K562 (cell line): ENCODE data around the gene LY6G6F. TPM values are rescaled to one million over a fixed set of nuclear protein-coding genes. Genes with fewer than 3 reads are reported as not detected.

Experiments
- ARHGAP35 ChIP-seq: fragments of 450-650 bp; IDR thresholded peaks from 2 replicates; pipeline ENCODE4 v1.6.1; 2018; ENCODE audit not compliant: partially characterized antibody
- ATF6 ChIP-seq: sonication (generic); formaldehyde crosslinking; IDR thresholded peaks from 2 replicates; pipeline ENCODE4 v1.4.0; 2020; ENCODE audit warnings: mild to moderate bottlenecking, missing genetic modification reagents
- BACH1 ChIP-seq: fragments of 200-800 bp; sonication (Bioruptor generic); IDR thresholded peaks from 2 replicates; pipeline ENCODE4 v1.6.1; 2016; ENCODE audit warnings: missing genetic modification characterization, missing compliant biosample characterization
- C11orf30 ChIP-seq: fragments of 450-650 bp; IDR thresholded peaks from 2 replicates; pipeline ENCODE4 v1.6.1; 2016; ENCODE audit warnings: low read depth, mild to moderate bottlenecking
- E2F6 ChIP-seq, 2 experiments: IDR thresholded peaks; 2 replicates each; pipeline ENCODE4 v1.6.1; 2011; ENCODE audit warnings: borderline replicate concordance in 1 of 2, control low read depth in 1 of 2, low read depth in 1 of 2, low read length in 1 of 2, mild to moderate bottlenecking in 1 of 2, mixed read lengths in 1 of 2, moderate library complexity in 1 of 2; ENCODE audit not compliant: insufficient read depth in 1 of 2, insufficient read length in 1 of 2, poor library complexity in 1 of 2, severe bottlenecking in 1 of 2; ENCODE audit errors: extremely low read depth in 1 of 2
- FOXM1 ChIP-seq, 2 experiments: fragments of 450-650 bp in 1 of 2; sonication (generic) in 1 of 2; formaldehyde crosslinking in 1 of 2; IDR thresholded peaks; 2 replicates each; pipeline versions ENCODE4 v1.6.1 to v1.9.0; 2017 to 2022; ENCODE audit warnings: low read depth in 2 of 2, mild to moderate bottlenecking in 2 of 2, missing genetic modification reagents in 1 of 2, moderate library complexity in 1 of 2
- KAT7 ChIP-seq: sonication (generic); formaldehyde crosslinking; IDR thresholded peaks from 2 replicates; pipeline ENCODE4 v1.8.0; 2022; ENCODE audit warnings: missing genetic modification reagents, mild to moderate bottlenecking, borderline replicate concordance
- L3MBTL2 ChIP-seq: fragments of 450-650 bp; IDR thresholded peaks from 2 replicates; pipeline ENCODE4 v1.6.1; 2016; ENCODE audit warnings: mild to moderate bottlenecking, moderate library complexity
- MBD2 ChIP-seq: sonication (generic); IDR thresholded peaks from 2 replicates; pipeline ENCODE4 v1.6.1; 2016; ENCODE audit warnings: low read depth, borderline replicate concordance
- SMARCA4 ChIP-seq: fragments of 450-650 bp; IDR thresholded peaks from 2 replicates; pipeline ENCODE4 v1.6.1; 2016
- SRF ChIP-seq, 2 experiments: fragments of 250-450, 450-650 bp in 1 of 2; sonication (Bioruptor Pico) in 1 of 2; sonication (generic) in 1 of 2; formaldehyde crosslinking; IDR thresholded peaks; 2 replicates each; pipeline versions ENCODE4 v1.5.0 to v1.5.1; 2020 to 2022; ENCODE audit warnings: mild to moderate bottlenecking in 1 of 2, missing genetic modification reagents in 1 of 2
- SRSF7 ChIP-seq: fragments of 200-400 bp; formaldehyde crosslinking; optimal IDR thresholded peaks from 2 replicates; pipeline ENCODE3; 2017; ENCODE audit warnings: mild to moderate bottlenecking, low read depth, low read length
- TEAD2 ChIP-seq: fragments of 450-650 bp; IDR thresholded peaks from 2 replicates; pipeline ENCODE4 v1.6.1; 2016; ENCODE audit warnings: missing genetic modification characterization, control low read depth, missing compliant biosample characterization
- TRIM28 ChIP-seq: fragments of 450-650 bp; IDR thresholded peaks from 2 replicates; pipeline ENCODE4 v1.6.1; 2017
- YY1 ChIP-seq, 3 experiments: IDR thresholded peaks; 2 replicates each; pipeline ENCODE4 v1.6.1; 2011; ENCODE audit warnings: low read length in 2 of 3, mild to moderate bottlenecking in 2 of 3, moderate library complexity in 2 of 3, borderline replicate concordance in 1 of 3, control low read depth in 1 of 3, low read depth in 1 of 3; ENCODE audit not compliant: insufficient read depth in 3 of 3, insufficient replicate concordance in 2 of 3, control insufficient read depth in 1 of 3, insufficient read length in 1 of 3; ENCODE audit errors: extremely low read depth in 1 of 3
- ZNF311 ChIP-seq: fragments of 250-450 bp; sonication (Bioruptor Pico); IDR thresholded peaks from 2 replicates; pipeline ENCODE4 v1.4.0; 2020; ENCODE audit warnings: mild to moderate bottlenecking, moderate library complexity
- polyA plus RNA-seq, 8 experiments: library from polyadenylated mRNA; depleted of rRNA in 4 of 8; stranded (reverse) in 5 of 8; unstranded in 3 of 8; fragments of >200 nt; fragmentation: Nextera tagmentation in 2 of 8; fragmentation: Illumina TruSeq in 1 of 8; extraction: Ambion mirVana in 2 of 8; extraction: Trizol in 1 of 8; gene quantifications; 2 replicates each; pipeline versions ENCODE4 v1.2.1 to v1.2.3, GENCODE V29; 2011 to 2014; ENCODE audit warnings: inconsistent platforms in 1 of 8, missing spikeins in 1 of 8
- total RNA-seq, 7 experiments: library from RNA; depleted of rRNA in 6 of 7; stranded (reverse); fragments of >200 nt in 6 of 7; fragmentation: Illumina TruSeq in 2 of 7; extraction: Trizol in 2 of 7; gene quantifications; 2 replicates each; pipeline versions ENCODE4 v1.2.1 to v1.2.3, GENCODE V29; 2011 to 2021; ENCODE audit warnings: low replicate concordance in 1 of 7
- TF ChIP-seq, protein P1 (sequence below): fragments of 450-650 bp; formaldehyde crosslinking; IDR thresholded peaks from 2 replicates; pipeline ENCODE4 v1.4.0; 2020; ENCODE audit warnings: mild to moderate bottlenecking, moderate library complexity

LY6G6F gene
- total and polyA plus RNA-seq, 9 of the 15 experiments (the other 6 are each of a cell fraction or from before 2014, with no cell fraction given): 0.14 to 0.50 (median 0.28) TPM; not detected in 2

DNA sequence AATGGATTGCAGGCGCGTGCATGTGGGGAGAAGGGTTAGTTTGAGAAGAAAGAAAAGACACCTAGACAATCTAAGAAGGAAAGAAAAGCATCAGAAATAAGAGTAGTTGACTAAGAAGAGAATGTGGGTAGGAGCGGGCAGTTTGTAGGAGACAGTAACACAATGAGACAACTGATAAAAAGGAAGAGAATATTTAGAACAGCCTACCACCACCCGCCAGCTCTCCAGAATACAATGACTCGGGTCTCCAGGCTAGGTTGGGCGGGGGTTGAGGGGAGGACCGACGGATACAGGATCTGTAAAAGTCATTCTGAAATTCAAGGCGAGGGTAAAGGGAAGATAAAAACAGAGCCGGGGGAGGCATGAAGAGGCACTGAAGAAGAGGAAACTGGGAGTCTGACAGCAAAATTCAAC, 4.3 kb upstream of the LY6G6F start (continued):
- no peak for TF ChIP-seq E2F6 (IDR thresholded peaks at IDR 0.05; ENCODE audit: borderline replicate concordance in 1 of 2, extremely low read depth in 1 of 2, insufficient read depth in 1 of 2, insufficient read length in 1 of 2, low read depth in 1 of 2, low read length in 1 of 2, poor library complexity in 1 of 2, severe bottlenecking in 1 of 2)
- TF ChIP-seq L3MBTL2: no peak
- no peak for TF ChIP-seq SRSF7
- no peak for TF ChIP-seq FOXM1 (IDR thresholded peaks at IDR 0.05; ENCODE audit: low read depth)
- no peak for TF ChIP-seq FOXM1 (CRISPR knock-in tag; IDR thresholded peaks at IDR 0.05; ENCODE audit: low read depth)
- TF ChIP-seq, protein P1, sequence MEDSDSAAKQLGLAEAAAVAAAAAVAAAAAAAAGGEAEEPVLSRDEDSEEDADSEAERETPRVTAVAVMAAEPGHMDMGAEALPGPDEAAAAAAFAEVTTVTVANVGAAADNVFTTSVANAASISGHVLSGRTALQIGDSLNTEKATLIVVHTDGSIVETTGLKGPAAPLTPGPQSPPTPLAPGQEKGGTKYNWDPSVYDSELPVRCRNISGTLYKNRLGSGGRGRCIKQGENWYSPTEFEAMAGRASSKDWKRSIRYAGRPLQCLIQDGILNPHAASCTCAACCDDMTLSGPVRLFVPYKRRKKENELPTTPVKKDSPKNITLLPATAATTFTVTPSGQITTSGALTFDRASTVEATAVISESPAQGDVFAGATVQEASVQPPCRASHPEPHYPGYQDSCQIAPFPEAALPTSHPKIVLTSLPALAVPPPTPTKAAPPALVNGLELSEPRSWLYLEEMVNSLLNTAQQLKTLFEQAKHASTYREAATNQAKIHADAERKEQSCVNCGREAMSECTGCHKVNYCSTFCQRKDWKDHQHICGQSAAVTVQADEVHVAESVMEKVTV: 0 out of 2 replicates have a peak, but pooled peaks have one; percentile 1
- TF ChIP-seq ATF6 (CRISPR knock-in tag): no peak
- 0 out of 2 replicates have a peak, but pooled peaks have one; percentile 72 for TF ChIP-seq BACH1 (tag)
- TF ChIP-seq YY1 (IDR thresholded peaks at IDR 0.05; ENCODE audit: borderline replicate concordance in 1 of 3, control insufficient read depth in 1 of 3, extremely low read depth in 1 of 3, insufficient read depth in 3 of 3, insufficient read length in 1 of 3, insufficient replicate concordance in 2 of 3, low read depth in 1 of 3, low read length in 2 of 3): no peak
- peak; percentile 82 for TF ChIP-seq SMARCA4
- TF ChIP-seq ZNF311 (CRISPR knock-in tag): no peak
- TF ChIP-seq MBD2: no peak
- TF ChIP-seq KAT7: peak; percentile 23; the same call in 1 of the 2 replicates
- TF ChIP-seq TRIM28: no peak
- peak; percentile 4 for TF ChIP-seq ARHGAP35
- TF ChIP-seq SRF (CRISPR knock-in tag; IDR thresholded peaks at IDR 0.05): 0 out of 4 replicates have a peak, but pooled peaks of 1 of the 2 experiments have one; percentile 2
- 0 out of 2 replicates have a peak, but pooled peaks have one; percentile 4 for TF ChIP-seq C11orf30
- TF ChIP-seq TEAD2: no peak
